Activated CD8-positive, alpha-beta memory T cell treated with anti-CD3 and anti-CD28 coated beads for 36 hours (primary cell): ENCODE data around the gene HERC2. TPM values are rescaled to one million over a fixed set of nuclear protein-coding genes. Genes with fewer than 3 reads are reported as not detected.

ENCODE experiments used
- CTCF ChIA-PET: fragments of 350-600 bp; sonication (Branson Sonifier 250); formaldehyde crosslinking; loops from one replicate; lab custom pipeline; 2021; ENCODE audit warnings: antibody characterized with exemption; lab: Charles Lee
- POLR2A ChIA-PET: fragments of 350-600 bp; sonication (Branson Sonifier 250); formaldehyde crosslinking; loops from one replicate; lab custom pipeline; 2021; ENCODE audit warnings: antibody characterized with exemption; lab: Charles Lee
- total RNA-seq, 2 experiments: library from RNA; stranded (reverse); gene quantifications; one replicate each; pipeline ENCODE4 v1.2.3, GENCODE V29; 2021

The HERC2 gene
- total RNA-seq, 2 experiments from 2014 or later = 31.3 to 32.8 TPM

DNA sequence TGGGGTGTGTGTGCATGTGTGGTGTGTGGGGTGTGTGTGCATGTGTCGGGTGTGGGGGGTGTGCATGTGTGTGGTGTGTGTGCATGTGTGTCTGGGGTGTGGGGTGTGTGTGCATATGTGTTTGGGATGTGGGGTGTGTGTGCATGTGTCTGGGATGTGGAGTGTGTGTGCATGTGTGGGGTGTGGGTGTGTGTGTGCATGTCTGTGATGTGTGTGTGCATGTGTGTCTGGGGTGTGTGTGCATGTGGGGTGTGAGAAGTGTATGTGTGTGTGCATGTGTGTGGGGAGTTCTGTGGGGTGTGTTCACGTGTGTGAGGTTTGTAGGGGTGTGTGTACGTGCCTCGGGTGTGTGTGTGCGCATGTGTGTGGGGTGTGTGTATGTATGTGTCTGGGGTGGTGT is 216.2 kb downstream of the HERC2 start:
- POLR2A ChIA-PET = no interaction called here
- CTCF ChIA-PET = no interaction called here

GRCh38 chr15:28105224-28105791 is 216.7 kb downstream of the HERC2 start:
- ChIA-PET POLR2A (no interaction called here), CTCF (no interaction called here)

DNA sequence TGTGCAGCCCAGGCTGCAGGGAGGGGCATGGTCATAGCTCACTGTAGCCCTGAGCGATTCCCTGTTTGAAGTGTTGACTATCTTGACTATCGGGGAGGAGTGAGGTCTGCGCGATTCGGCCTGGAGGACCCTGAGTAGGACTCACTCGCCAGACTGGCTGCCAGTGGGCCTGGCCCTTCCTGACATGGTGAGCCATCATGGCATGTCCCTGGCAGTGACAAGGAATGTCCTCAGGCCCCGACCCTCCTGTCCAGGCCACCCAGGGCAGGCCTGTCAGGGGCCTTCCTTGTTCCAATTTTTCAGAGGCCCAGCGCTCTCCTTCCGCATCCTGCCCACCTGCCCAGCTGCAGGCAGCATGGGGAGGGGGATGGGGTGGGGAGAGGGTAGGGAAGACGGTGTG is 217.7 kb downstream of the HERC2 start:
- POLR2A ChIA-PET = no interaction called here

GRCh38 chr15:28103831-28104230 is 218.1 kb downstream of the HERC2 start:
- POLR2A ChIA-PET = no interaction called here
- CTCF ChIA-PET = no interaction called here

More for the DNA sequence above, 217.7 kb downstream of the HERC2 start:
- CTCF ChIA-PET = no interaction called here

- ChIA-PET CTCF (no interaction called here), POLR2A (no interaction called here)
These were observed 220.0 kb downstream of the HERC2 start for GRCh38 chr15:28101983-28102441.

GRCh38 chr15:28101201-28101600 is 220.8 kb downstream of the HERC2 start:
- POLR2A ChIA-PET = no interaction called here
- CTCF ChIA-PET = no interaction called here

- CTCF ChIA-PET = no interaction called here
- POLR2A ChIA-PET = no interaction called here
These were observed 221.3 kb downstream of the HERC2 start for GRCh38 chr15:28100516-28101195.

GRCh38 chr15:28099555-28100140 is 222.3 kb downstream of the HERC2 start:
- POLR2A ChIA-PET = interaction anchor here (0.7 kb wide), 1 partner anchor 8 kb away, joined by 6 read pairs; no protein-coding TSS in a partner anchor
- CTCF ChIA-PET = no interaction called here

DNA sequence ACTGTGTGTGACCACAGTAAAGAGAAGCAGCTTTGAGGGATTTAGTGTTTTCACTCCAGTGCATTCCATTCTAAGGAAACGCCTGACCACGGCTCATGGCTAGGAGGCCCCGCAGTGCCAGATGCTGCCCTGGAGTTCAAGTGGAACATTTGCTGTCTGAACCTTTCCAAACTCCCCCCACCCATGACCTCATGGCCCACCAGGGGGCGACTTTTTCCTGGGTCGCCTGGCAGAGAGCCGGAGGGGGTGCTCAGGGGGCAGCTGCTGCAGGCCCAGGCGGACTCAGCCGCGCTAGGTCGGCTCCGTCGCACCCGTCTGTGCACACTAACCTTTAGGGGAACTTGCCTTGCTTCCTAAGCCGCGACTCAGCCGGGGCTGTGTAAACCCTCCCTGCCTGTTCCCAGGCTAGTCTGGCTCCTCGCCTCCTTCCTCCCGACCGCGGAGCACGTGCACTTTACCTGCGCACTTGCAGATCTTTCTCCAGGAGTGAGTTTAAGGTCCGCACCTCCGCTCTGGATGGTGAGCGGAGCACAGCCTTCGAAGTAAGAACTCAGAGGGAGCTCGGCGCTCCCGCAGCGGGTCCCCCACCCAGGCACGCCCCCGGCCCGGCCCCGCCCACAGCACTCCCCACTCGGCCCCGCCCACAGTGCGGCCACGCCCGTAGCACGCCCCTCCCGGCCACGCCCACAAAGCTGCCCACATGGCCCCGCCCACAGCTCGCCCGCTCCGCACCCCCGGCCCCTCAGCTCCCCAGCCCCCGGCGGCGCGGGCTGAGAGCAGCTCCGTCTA is 223.0 kb downstream of the HERC2 start, which contains the start of gene OCA2:
Gene OCA2 (minus strand): TSS at position 550 of the 789 bp plus-strand sequence. CDS start 17,441 bp downstream, outside the sequence.
- CTCF ChIA-PET = no interaction called here
- POLR2A ChIA-PET = interaction anchor here (0.7 kb wide), 1 partner anchor 9 kb away, joined by 6 read pairs; no protein-coding TSS in a partner anchor

GRCh38 chr15:28098360-28098765 is 223.6 kb downstream of the HERC2 start:
- ChIA-PET POLR2A (no interaction called here), CTCF (no interaction called here)

GRCh38 chr15:28097656-28098359 is 224.2 kb downstream of the HERC2 start:
- POLR2A ChIA-PET = no interaction called here
- CTCF ChIA-PET = no interaction called here

DNA sequence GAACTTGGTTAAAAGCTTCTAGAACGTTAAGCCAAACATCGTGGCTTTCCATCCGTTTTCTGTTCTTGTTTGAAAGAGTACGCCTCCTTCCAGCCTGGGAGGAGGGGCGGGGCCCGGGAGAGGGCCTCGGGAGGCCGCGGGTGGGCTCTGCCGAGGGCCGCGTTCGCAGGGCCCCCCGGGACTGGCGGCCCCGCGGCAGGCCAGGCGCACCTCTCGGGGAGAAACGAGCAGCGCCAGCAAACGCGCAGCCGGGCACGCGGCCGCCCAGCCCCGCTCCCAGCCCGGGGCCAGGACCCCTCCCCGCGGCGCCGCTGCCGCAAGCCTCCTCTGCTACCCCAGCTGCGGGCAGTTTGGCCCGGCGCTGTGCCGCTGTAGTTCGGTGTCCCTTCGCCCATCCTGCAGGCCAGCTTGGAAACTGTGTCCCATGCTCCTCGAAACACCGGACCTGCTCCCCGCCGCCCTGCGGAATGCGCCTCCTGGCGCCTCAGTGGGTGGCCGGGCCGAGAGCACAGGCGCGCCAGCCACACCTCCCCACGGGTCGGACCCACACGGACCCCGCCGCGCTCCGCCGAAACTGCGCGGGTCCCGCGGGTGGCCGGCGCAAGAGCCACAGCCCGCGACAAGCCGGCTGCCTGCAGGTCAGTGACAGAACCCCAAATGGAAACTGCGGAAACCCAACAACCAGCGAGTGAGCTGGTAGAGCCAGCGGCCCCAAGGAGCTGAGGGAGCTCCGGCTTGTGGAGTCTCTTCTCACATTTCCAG is 225.1 kb downstream of the HERC2 start:
- POLR2A ChIA-PET = interaction anchor here (0.6 kb wide), 1 partner anchor 11 kb away, joined by 5 read pairs; no protein-coding TSS in a partner anchor

DNA sequence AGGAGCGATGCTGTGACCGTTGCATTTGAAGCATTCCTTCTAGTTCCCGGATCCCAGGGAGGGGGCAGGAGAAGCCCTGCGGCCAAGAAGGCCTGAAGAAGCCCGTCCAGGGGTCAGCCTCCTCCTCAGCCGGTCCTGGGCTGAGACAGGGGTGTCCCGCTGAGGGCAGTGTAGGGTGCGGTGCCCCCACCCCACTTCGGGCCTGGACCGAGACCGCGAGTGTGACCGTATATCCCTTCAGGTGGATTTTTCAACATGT is 225.6 kb downstream of the HERC2 start:
- ChIA-PET CTCF (no interaction called here), POLR2A (interaction anchor here (0.6 kb wide), 1 partner anchor 12 kb away, joined by 5 read pairs; no protein-coding TSS in a partner anchor)

More for the DNA sequence above, 225.1 kb downstream of the HERC2 start:
- CTCF ChIA-PET = no interaction called here

DNA sequence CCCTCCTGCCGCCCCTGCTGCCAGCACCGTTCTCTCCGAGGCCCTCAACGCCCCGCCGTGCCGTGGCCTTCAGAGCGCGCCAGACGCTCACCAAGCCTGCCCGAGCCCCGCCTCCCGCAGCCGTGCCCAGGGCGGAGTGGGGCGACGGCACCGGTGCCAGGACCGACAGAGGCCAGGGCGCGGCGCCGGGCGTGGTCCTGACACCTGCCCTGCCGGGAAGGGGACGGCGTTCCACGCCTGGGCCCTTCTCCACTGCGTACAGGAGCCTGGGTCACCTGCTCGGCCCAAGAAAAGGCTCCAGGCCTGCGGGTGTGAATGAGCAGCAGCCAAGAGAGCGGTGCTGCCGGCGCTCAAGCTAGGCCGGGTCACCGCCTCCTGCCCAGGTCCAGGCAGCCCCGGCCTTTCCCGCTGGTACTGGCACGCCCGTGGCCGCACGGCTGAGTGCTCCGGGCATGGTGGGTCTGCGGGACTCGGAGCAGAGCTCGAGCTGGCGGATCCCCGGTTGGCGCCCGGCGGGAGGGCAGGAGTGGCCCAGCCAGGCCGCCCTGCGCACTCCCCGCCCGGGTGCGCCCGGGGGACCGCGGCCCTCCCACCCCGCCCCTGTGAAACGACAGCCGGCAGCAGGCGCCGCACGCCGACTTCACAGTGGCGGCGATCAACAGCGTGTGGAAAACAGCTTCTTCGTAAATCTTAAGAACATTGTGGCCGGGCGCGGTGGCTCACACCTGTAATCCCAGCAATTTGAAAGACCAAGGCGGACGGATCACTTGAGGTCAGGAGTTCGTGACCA is 227.1 kb downstream of the HERC2 start:
- CTCF ChIA-PET = no interaction called here

GRCh38 chr15:28093752-28094535 is 228.0 kb downstream of the HERC2 start:
- POLR2A ChIA-PET = no interaction called here

More for the DNA sequence above, 227.1 kb downstream of the HERC2 start:
- POLR2A ChIA-PET = no interaction called here

GRCh38 chr15:28091313-28091712 is 230.7 kb downstream of the HERC2 start:
- ChIA-PET POLR2A (no interaction called here), CTCF (interaction anchor here (0.8 to 1.0 kb wide), 2 partner anchors 10 to 31 kb away, joined by 3 read pairs; no protein-coding TSS in a partner anchor)

More at GRCh38 chr15:28093752-28094535, 228.0 kb downstream of the HERC2 start:
- CTCF ChIA-PET = no interaction called here

GRCh38 chr15:28086175-28086703 is 235.7 kb downstream of the HERC2 start:
- ChIA-PET CTCF (no interaction called here), POLR2A (no interaction called here)
